HepG2 (cell line): ENCODE results near the gene PHYH. TPM values are rescaled to one million over a fixed set of nuclear protein-coding genes. Genes with fewer than 3 reads are reported as not detected.

ENCODE experiments used
- AGO2 ChIP-seq: fragments of 200-400 bp; formaldehyde crosslinking; optimal IDR thresholded peaks from 2 replicates; pipeline ENCODE3; 2017; ENCODE audit warnings: mild to moderate bottlenecking, low read depth, low read length, moderate library complexity
- AKNA ChIP-seq: sonication (generic); formaldehyde crosslinking; IDR thresholded peaks from 2 replicates; pipeline ENCODE4 v1.4.0; 2020; ENCODE audit warnings: missing genetic modification reagents, borderline replicate concordance
- EHMT2 ChIP-seq: fragments of 200-600 bp; sonication (generic); IDR thresholded peaks from 2 replicates; pipeline ENCODE4 v1.7.0; 2017; ENCODE audit warnings: antibody characterized with exemption, low read depth, low read length, borderline replicate concordance
- GATAD1 ChIP-seq: IDR thresholded peaks from 2 replicates; pipeline ENCODE4 v1.6.1; 2016; ENCODE audit warnings: missing genetic modification reagents, missing compliant biosample characterization
- HDAC1 ChIP-seq: sonication (generic); formaldehyde crosslinking; IDR thresholded peaks from 2 replicates; pipeline ENCODE4 v1.5.1; 2020; ENCODE audit warnings: mild to moderate bottlenecking, missing genetic modification reagents
- HMGA1 ChIP-seq: sonication (generic); formaldehyde crosslinking; conservative IDR thresholded peaks from 2 replicates; pipeline ENCODE4 v1.4.0; 2020; ENCODE audit warnings: missing genetic modification reagents
- JUND ChIP-seq: sonication (generic); formaldehyde crosslinking; IDR thresholded peaks from 2 replicates; pipeline ENCODE4 v1.8.0; 2022; ENCODE audit warnings: mild to moderate bottlenecking, missing genetic modification reagents
- KLF6 ChIP-seq: IDR thresholded peaks from 2 replicates; pipeline ENCODE4 v1.8.0; 2016; ENCODE audit warnings: missing biosample characterization, missing genetic modification reagents
- NCOA2 ChIP-seq: sonication (generic); formaldehyde crosslinking; IDR thresholded peaks from 2 replicates; pipeline ENCODE4 v1.8.0; 2022; ENCODE audit warnings: inconsistent platforms
- PAXIP1 ChIP-seq: sonication (generic); formaldehyde crosslinking; conservative IDR thresholded peaks from 2 replicates; pipeline ENCODE4 v1.4.0; 2020; ENCODE audit warnings: mild to moderate bottlenecking, missing genetic modification reagents, moderate library complexity
- SAFB2 ChIP-seq: sonication (generic); formaldehyde crosslinking; IDR thresholded peaks from 2 replicates; pipeline ENCODE4 v1.5.1; 2020; ENCODE audit warnings: missing genetic modification reagents, low read depth, mild to moderate bottlenecking, borderline replicate concordance
- TGIF2 ChIP-seq: IDR thresholded peaks from 2 replicates; pipeline ENCODE4 v1.6.1; 2016; ENCODE audit warnings: control low read depth, missing compliant biosample characterization
- U2AF1 ChIP-seq: fragments of 200-400 bp; formaldehyde crosslinking; optimal IDR thresholded peaks from 2 replicates; pipeline ENCODE3; 2017; ENCODE audit warnings: mild to moderate bottlenecking, low read depth, low read length
- WIZ ChIP-seq: sonication (generic); formaldehyde crosslinking; IDR thresholded peaks from 2 replicates; pipeline ENCODE4 v1.5.1; 2020; ENCODE audit warnings: mild to moderate bottlenecking, missing genetic modification reagents
- ZFX ChIP-seq: sonication (generic); formaldehyde crosslinking; IDR thresholded peaks from 2 replicates; pipeline ENCODE4 v1.4.0; 2020; ENCODE audit warnings: mild to moderate bottlenecking, low read depth, missing genetic modification reagents, moderate library complexity
- ZNF652 ChIP-seq: IDR thresholded peaks from 2 replicates; pipeline ENCODE4 v1.6.1; 2016; ENCODE audit warnings: low read depth, borderline replicate concordance
- ZNF674 ChIP-seq: sonication (generic); formaldehyde crosslinking; IDR thresholded peaks from 2 replicates; pipeline ENCODE4 v1.5.0; 2020; ENCODE audit warnings: low read depth, mild to moderate bottlenecking, missing genetic modification reagents
- ZNF704 ChIP-seq: sonication (generic); formaldehyde crosslinking; IDR thresholded peaks from 2 replicates; pipeline ENCODE4 v1.8.1; 2023; ENCODE audit warnings: mild to moderate bottlenecking, inconsistent platforms, moderate library complexity, missing genetic modification reagents, borderline replicate concordance
- ZNF724P ChIP-seq: sonication (generic); formaldehyde crosslinking; IDR thresholded peaks from 2 replicates; pipeline ENCODE4 v1.8.0; 2022; ENCODE audit warnings: missing genetic modification reagents, borderline replicate concordance
- ZNF75D ChIP-seq: sonication (generic); formaldehyde crosslinking; IDR thresholded peaks from 2 replicates; pipeline ENCODE4 v1.8.1; 2023; ENCODE audit warnings: missing genetic modification reagents, mild to moderate bottlenecking, borderline replicate concordance
- ZNF777 ChIP-seq: sonication (generic); formaldehyde crosslinking; IDR thresholded peaks from 2 replicates; pipeline ENCODE4 v1.4.0; 2020; ENCODE audit warnings: missing genetic modification reagents
- polyA plus RNA-seq, 8 experiments: library from polyadenylated mRNA; depleted of rRNA in 3 of 8; stranded (reverse) in 7 of 8; unstranded in 1 of 8; fragments of >200 nt; fragmentation: Illumina TruSeq in 4 of 8; extraction: Trizol in 4 of 8; gene quantifications; 2 replicates each; pipeline versions ENCODE4 v1.2.1 to v1.2.3, GENCODE V29; 2011 to 2016; ENCODE audit warnings: low read depth in 4 of 8, missing spikeins in 1 of 8, mixed read lengths in 1 of 8; ENCODE audit not compliant: insufficient read depth in 1 of 8
- total RNA-seq, 5 experiments: library from RNA; depleted of rRNA; stranded (reverse); fragments of >200 nt; fragmentation: Illumina TruSeq; extraction: Trizol; gene quantifications; 2 replicates each; pipeline ENCODE4 v1.2.3, GENCODE V29; 2016; ENCODE audit warnings: low read depth in 1 of 5

PHYH gene
- total and polyA plus RNA-seq, 2 of the 13 experiments (the other 11 are each of a cell fraction or from before 2014, with no cell fraction given): 27.2 to 34.5 TPM

- TF ChIP-seq JUND (CRISPR knock-in tag) (no peak), TGIF2 (CRISPR knock-in tag) (no peak; the same call in 1 of the 2 replicates), GATAD1 (CRISPR knock-in tag) (peak; percentile 42; the same call in 1 of the 2 replicates), KLF6 (CRISPR knock-in tag) (peak; percentile 38; the same call in 1 of the 2 replicates), AGO2 (peak; percentile 74), WIZ (CRISPR knock-in tag) (no peak), ZNF75D (CRISPR knock-in tag) (no peak), ZNF724P (CRISPR knock-in tag) (no peak), AKNA (CRISPR knock-in tag) (no peak), HDAC1 (peak; percentile 25; the same call in 1 of the 2 replicates), ZNF652 (no peak), HMGA1 (CRISPR knock-in tag) (no peak), ZNF674 (CRISPR knock-in tag) (no peak), ZFX (peak; percentile 64), SAFB2 (CRISPR knock-in tag) (no peak), ZNF777 (CRISPR knock-in tag) (peak; percentile 60; the same call in 1 of the 2 replicates), NCOA2 (CRISPR knock-in tag) (no peak), EHMT2 (no peak), U2AF1 (no peak), ZNF704 (no peak), PAXIP1 (CRISPR knock-in tag) (no peak)
These were observed 48.6 kb upstream of the PHYH start, which contains the start of gene SEPHS1 (continued) for GRCh38 chr10:13348216-13349017.
